Measurements from ENCODE around the gene ZSCAN16. TPM values are rescaled to one million over a fixed set of nuclear protein-coding genes. Genes with fewer than 3 reads are reported as not detected.

Gene ZSCAN16
- total RNA-seq, 1 donor = 2.2 TPM

GRCh38 chr6:28125401-28125800 lies 992 bp downstream of the ZSCAN16 start:
- TF ChIP-seq, protein P1, sequence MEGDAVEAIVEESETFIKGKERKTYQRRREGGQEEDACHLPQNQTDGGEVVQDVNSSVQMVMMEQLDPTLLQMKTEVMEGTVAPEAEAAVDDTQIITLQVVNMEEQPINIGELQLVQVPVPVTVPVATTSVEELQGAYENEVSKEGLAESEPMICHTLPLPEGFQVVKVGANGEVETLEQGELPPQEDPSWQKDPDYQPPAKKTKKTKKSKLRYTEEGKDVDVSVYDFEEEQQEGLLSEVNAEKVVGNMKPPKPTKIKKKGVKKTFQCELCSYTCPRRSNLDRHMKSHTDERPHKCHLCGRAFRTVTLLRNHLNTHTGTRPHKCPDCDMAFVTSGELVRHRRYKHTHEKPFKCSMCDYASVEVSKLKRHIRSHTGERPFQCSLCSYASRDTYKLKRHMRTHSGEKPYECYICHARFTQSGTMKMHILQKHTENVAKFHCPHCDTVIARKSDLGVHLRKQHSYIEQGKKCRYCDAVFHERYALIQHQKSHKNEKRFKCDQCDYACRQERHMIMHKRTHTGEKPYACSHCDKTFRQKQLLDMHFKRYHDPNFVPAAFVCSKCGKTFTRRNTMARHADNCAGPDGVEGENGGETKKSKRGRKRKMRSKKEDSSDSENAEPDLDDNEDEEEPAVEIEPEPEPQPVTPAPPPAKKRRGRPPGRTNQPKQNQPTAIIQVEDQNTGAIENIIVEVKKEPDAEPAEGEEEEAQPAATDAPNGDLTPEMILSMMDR (IDR thresholded peaks at IDR 0.05; ENCODE audit: insufficient read depth, low read depth, low read length) = no peak
- H3K4me3 ChIP-seq (ENCODE audit: low read depth, low read length) = no peak overlapping the region
- DNase-seq (ENCODE audit: low read depth) = no peak

- TF ChIP-seq, protein P1 (IDR thresholded peaks at IDR 0.05; ENCODE audit: insufficient read depth, low read depth, low read length) = peak; percentile 56
- no peak overlapping the region for H3K4me3 ChIP-seq (ENCODE audit: low read depth, low read length)
- DNase-seq (ENCODE audit: low read depth) = peak; percentile 45
Observed at GRCh38 chr6:28134015-28134414, 9.6 kb downstream of the ZSCAN16 start.

DNA sequence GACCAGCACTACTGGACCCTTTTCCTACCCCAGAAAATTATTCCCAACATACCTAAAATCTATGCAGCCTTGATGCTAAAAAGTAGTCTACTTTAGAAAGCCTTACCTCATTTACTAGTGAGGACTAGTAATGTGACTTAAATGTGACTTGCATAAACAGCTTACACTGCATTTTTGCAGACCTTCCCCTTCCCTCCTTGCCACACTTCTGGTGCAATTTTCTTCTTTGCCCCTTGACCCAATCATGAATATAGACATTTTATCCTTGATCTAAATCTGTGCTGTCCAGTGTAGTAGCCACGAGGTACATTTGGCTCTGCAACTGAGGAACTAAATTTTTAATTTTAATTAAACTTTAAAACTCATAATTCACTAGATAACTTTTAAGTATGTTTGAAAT lies 10.3 kb downstream of the ZSCAN16 start:
- no peak overlapping the region for H3K4me3 ChIP-seq (ENCODE audit: low read depth, low read length)
- DNase-seq (ENCODE audit: low read depth) = no peak
- TF ChIP-seq, protein P1 (IDR thresholded peaks at IDR 0.05; ENCODE audit: insufficient read depth, low read depth, low read length) = no peak

- peak overlapping the region; percentile 78 for H3K4me3 ChIP-seq (ENCODE audit: low read depth, low read length)
- DNase-seq (ENCODE audit: low read depth) = no peak
- TF ChIP-seq, protein P1 (IDR thresholded peaks at IDR 0.05; ENCODE audit: insufficient read depth, low read depth, low read length) = no peak
Observed at GRCh38 chr6:28135393-28135792, 11.0 kb downstream of the ZSCAN16 start.

GRCh38 chr6:28136585-28137504 lies 12.4 kb downstream of the ZSCAN16 start:
- TF ChIP-seq, protein P1 (IDR thresholded peaks at IDR 0.05; ENCODE audit: insufficient read depth, low read depth, low read length) = no peak
- H3K4me3 ChIP-seq (ENCODE audit: low read depth, low read length) = peak overlapping the region; percentile 78
- peak; percentile 98 for DNase-seq (ENCODE audit: low read depth)

GRCh38 chr6:28137505-28137981 lies 13.1 kb downstream of the ZSCAN16 start:
- TF ChIP-seq, protein P1 (IDR thresholded peaks at IDR 0.05; ENCODE audit: insufficient read depth, low read depth, low read length) = no peak
- no peak for DNase-seq (ENCODE audit: low read depth)

More at GRCh38 chr6:28137505-28137981, 13.1 kb downstream of the ZSCAN16 start:
- peak overlapping the region; percentile 78 for H3K4me3 ChIP-seq (ENCODE audit: low read depth, low read length)

Measured in fibroblast of villous mesenchyme (primary cell).